Esophagus muscularis mucosa (tissue), 4 donors: ENCODE measurements around the gene EHD3.

ENCODE experiments used
- CTCF ChIP-seq, 3 experiments: fragments of 200-600 bp in 2 of 3; fragments of 450-650 bp in 1 of 3; sonication (generic) in 2 of 3; IDR thresholded peaks; one replicate each; pipeline ENCODE4 v1.5.1; 2017 to 2019; ENCODE audit warnings: antibody characterized with exemption in 3 of 3, mild to moderate bottlenecking in 2 of 3, moderate library complexity in 1 of 3
- EP300 ChIP-seq: sonication (generic); formaldehyde crosslinking; IDR thresholded peaks from one replicate; pipeline ENCODE4 v1.6.1; 2017; ENCODE audit warnings: antibody characterized with exemption
- POLR2AphosphoS5 ChIP-seq, 2 donors: sonication (generic); formaldehyde crosslinking; IDR thresholded peaks; one replicate each; pipeline ENCODE4 v1.6.1; 2017; ENCODE audit warnings: antibody characterized with exemption in 2 of 2

- TF ChIP-seq CTCF (IDR thresholded peaks at IDR 0.05) (no peak), POLR2AphosphoS5 (IDR thresholded peaks at IDR 0.05) (no peak), EP300 (no peak)
Observed at GRCh38 chr2:31202041-31202440, 31.9 kb upstream of the EHD3 start.
